GM10266 (cell line): ENCODE measurements around the gene ZNF568.

Experiments
- DNase-seq: peaks from one replicate; pipeline ENCODE4 v3.0.0; 2012; ENCODE audit errors: extremely low spot score
- CTCF ChIP-seq: IDR thresholded peaks from 2 replicates; pipeline ENCODE4 v1.5.1; 2012; ENCODE audit warnings: mild to moderate bottlenecking, low read depth; ENCODE audit not compliant: control insufficient read depth, insufficient read depth; ENCODE audit errors: missing control alignments

ZNF568 gene

GRCh38 chr19:36973021-36973843 is 57.1 kb downstream of the ZNF568 start:
- TF ChIP-seq CTCF = peak; percentile 79
- DNase-seq = peak; percentile 69

GRCh38 chr19:36973844-36974195 is 57.7 kb downstream of the ZNF568 start:
- DNase-seq = no peak
- no peak for TF ChIP-seq CTCF

- no peak for TF ChIP-seq CTCF
- DNase-seq = no peak
These were observed 70.0 kb downstream of the ZNF568 start for GRCh38 chr19:36986131-36986530.

- no peak for TF ChIP-seq CTCF
- no peak for DNase-seq
These were observed 70.5 kb downstream of the ZNF568 start for GRCh38 chr19:36986601-36987000.

- DNase-seq = no peak
- TF ChIP-seq CTCF = no peak
These were observed 71.0 kb downstream of the ZNF568 start for GRCh38 chr19:36987091-36987490.

GRCh38 chr19:36997152-36997842 is 81.2 kb downstream of the ZNF568 start:
- DNase-seq = no peak
- no peak for TF ChIP-seq CTCF

GRCh38 chr19:36997843-36998235 is 81.7 kb downstream of the ZNF568 start:
- no peak for DNase-seq
- TF ChIP-seq CTCF = no peak
